Transverse colon (tissue), 4 donors: ENCODE data around the gene MCFD2.

ENCODE experiments used
- POLR2A ChIP-seq: fragments of 450-650 bp; IDR thresholded peaks from one replicate; pipeline ENCODE4 v1.6.1; 2016; ENCODE audit warnings: antibody characterized with exemption, mild to moderate bottlenecking, moderate library complexity
- POLR2AphosphoS5 ChIP-seq, 3 donors: sonication (generic); formaldehyde crosslinking; IDR thresholded peaks; one replicate each; pipeline ENCODE4 v1.6.1; 2016; ENCODE audit warnings: antibody characterized with exemption in 3 of 3
- TF ChIP-seq, protein P1 (sequence below), 5 experiments: fragments of 200-600 bp in 3 of 5; fragments of 450-650 bp in 2 of 5; sonication (generic) in 3 of 5; IDR thresholded peaks; 1 replicate in 2 of 5; 2 replicates in 3 of 5; pipeline ENCODE4 v1.5.1; 2016 to 2017; ENCODE audit warnings: antibody characterized with exemption in 5 of 5, inconsistent platforms in 3 of 5, mild to moderate bottlenecking in 2 of 5, moderate library complexity in 1 of 5

DNA sequence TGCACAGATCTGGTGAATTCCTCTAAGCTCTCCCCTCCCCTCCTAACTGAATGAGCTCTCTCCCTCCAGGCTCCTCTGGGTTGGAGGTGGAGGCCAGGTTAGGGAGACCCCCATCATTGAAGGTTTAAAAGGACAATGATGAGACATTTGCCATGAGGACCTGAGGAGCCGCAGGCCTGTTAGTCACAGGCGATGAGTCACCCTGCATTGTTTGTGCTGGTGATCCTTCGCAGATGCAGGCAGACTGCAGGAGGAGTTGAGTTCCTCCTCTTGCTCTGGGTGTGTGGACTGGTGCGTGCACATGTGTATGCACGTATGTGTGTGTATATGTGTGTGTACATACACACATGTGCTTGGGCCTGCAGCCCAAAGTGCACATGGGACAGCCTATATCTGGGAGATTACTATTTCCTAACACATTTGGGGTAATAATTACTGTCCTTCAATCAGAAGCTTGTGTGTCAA is 42.0 kb downstream of the MCFD2 start:
- TF ChIP-seq, protein P1, sequence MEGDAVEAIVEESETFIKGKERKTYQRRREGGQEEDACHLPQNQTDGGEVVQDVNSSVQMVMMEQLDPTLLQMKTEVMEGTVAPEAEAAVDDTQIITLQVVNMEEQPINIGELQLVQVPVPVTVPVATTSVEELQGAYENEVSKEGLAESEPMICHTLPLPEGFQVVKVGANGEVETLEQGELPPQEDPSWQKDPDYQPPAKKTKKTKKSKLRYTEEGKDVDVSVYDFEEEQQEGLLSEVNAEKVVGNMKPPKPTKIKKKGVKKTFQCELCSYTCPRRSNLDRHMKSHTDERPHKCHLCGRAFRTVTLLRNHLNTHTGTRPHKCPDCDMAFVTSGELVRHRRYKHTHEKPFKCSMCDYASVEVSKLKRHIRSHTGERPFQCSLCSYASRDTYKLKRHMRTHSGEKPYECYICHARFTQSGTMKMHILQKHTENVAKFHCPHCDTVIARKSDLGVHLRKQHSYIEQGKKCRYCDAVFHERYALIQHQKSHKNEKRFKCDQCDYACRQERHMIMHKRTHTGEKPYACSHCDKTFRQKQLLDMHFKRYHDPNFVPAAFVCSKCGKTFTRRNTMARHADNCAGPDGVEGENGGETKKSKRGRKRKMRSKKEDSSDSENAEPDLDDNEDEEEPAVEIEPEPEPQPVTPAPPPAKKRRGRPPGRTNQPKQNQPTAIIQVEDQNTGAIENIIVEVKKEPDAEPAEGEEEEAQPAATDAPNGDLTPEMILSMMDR (IDR thresholded peaks at IDR 0.05): no peak
- TF ChIP-seq POLR2AphosphoS5 (IDR thresholded peaks at IDR 0.05): peak; percentile 80 to 91 (median 88)
- TF ChIP-seq POLR2A: no peak
